Adipocyte (in vitro differentiated cells): Measurements from ENCODE around the gene KCTD5.
"Not testable (repeated sequence)": the region's sequence is repeated elsewhere in the genome, so short reads cannot be mapped to it uniquely, and the experiment has no call there.

Source experiments
- DNase-seq: peaks from one replicate; pipeline ENCODE4 v3.0.0-alpha.2; 2015; ENCODE audit warnings: low read depth
- H3K27me3 ChIP-seq: replicated peaks from 2 replicates; pipeline ENCODE4 v1.7.0; 2013; ENCODE audit warnings: mild to moderate bottlenecking, low read length, moderate library complexity; ENCODE audit not compliant: control insufficient read depth, insufficient read depth
- H3K36me3 ChIP-seq: 2 replicates; pipeline ENCODE4 v1.7.0; 2013; ENCODE audit warnings: low read length, mild to moderate bottlenecking, moderate library complexity; ENCODE audit not compliant: control insufficient read depth, insufficient read depth, severe bottlenecking
- H3K4me1 ChIP-seq: 2 replicates; pipeline ENCODE4 v1.7.0; 2013; ENCODE audit warnings: mild to moderate bottlenecking, low read length, moderate library complexity; ENCODE audit not compliant: control insufficient read depth, insufficient read depth
- H3K4me3 ChIP-seq: 2 replicates; pipeline ENCODE4 v1.7.0; 2013; ENCODE audit warnings: mild to moderate bottlenecking, low read length, moderate library complexity
- H3K9ac ChIP-seq: 2 replicates; pipeline ENCODE4 v1.7.0; 2013; ENCODE audit warnings: mild to moderate bottlenecking, low read length, moderate library complexity
- H3K9me3 ChIP-seq: 2 replicates; pipeline ENCODE4 v1.7.0; 2013; ENCODE audit warnings: mild to moderate bottlenecking, low read length, moderate library complexity; ENCODE audit not compliant: control insufficient read depth

KCTD5 gene, protein sequence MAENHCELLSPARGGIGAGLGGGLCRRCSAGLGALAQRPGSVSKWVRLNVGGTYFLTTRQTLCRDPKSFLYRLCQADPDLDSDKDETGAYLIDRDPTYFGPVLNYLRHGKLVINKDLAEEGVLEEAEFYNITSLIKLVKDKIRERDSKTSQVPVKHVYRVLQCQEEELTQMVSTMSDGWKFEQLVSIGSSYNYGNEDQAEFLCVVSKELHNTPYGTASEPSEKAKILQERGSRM

DNA sequence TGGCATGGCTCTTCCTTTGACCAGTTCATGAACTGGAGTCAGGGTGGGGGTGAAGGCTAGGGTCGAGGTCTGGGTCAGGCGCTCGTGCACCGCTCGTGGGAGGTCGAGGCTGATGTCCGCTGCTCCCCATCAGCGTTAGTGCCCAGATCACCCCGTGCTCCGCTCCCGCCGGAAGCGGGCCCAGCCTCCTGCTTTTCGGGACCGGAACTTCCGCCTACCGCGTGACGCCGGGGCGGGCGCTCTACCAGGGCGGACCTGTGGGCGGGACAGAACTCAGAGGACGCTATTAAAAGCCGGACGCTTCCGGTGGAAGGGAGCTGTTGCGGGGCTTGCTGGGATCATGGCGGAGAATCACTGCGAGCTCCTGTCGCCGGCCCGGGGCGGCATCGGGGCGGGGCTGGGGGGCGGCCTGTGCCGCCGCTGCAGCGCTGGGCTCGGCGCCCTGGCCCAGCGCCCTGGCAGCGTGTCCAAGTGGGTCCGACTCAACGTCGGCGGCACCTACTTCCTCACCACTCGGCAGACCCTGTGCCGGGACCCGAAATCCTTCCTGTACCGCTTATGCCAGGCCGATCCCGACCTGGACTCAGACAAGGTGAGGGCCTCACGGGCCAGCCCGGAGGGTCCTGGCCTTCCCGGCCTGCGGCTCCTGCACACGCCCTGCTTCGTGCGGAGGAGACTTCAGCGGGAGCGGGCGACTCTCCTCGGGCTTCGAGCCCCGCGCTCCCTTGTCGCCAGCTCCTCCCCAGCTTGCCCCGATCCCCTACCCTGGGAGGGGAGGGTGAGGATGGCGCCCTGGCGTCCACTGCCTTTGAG is at the start of gene KCTD5:
KCTD5 (plus strand) TSS at position 315 of the 813 bp plus-strand sequence; CDS start at position 341, 26 bp downstream.
- no peaks in the 10 kb centered on the region for H3K36me3 ChIP-seq
- H3K9me3 ChIP-seq, result no peaks in the 10 kb centered on the region
- no peaks in the 10 kb centered on the region for H3K27me3 ChIP-seq
- H3K9ac ChIP-seq, result peak within 1 kb of the TSS; percentile 98
- H3K4me1 ChIP-seq, result peaks cover 8% of the 10 kb centered on the region
- peak; percentile 99 for DNase-seq
- peak within 1 kb of the TSS; percentile 96 for H3K4me3 ChIP-seq

DNA sequence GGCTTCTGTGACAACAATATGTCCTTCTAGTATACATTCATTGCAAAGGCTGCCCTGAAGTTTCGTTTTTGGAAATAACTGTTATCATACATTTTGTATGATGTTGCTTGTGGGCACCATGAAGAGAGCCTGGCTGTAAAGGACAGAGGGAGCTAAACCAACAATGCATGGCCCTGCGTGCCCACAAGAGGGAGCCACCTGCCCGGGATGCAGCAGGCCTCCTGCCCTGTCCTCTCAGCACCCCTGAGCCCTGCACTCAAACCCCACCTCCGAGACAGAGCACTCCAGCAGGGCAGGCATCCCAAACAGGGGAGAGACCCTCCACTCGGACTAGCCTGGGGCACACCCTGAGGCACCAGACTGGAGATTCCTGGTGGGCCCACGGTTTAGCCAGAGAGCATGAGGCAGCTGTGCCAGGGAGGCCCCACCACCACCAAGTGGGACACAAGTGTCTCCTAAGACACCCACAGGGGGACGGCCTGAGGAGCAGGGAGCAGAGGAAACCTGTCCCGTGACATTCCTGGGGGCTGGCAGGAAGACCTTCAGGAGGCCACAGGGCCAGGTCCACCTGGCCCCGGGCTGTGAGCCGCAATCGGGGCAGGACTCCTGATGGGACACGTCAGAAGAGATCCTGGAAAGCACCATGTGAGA is 43.1 kb upstream of the KCTD5 start:
- not testable (repeated sequence) for H3K9me3 ChIP-seq, H3K4me3 ChIP-seq, DNase-seq, H3K27me3 ChIP-seq, H3K9ac ChIP-seq, H3K36me3 ChIP-seq, H3K4me1 ChIP-seq

DNA sequence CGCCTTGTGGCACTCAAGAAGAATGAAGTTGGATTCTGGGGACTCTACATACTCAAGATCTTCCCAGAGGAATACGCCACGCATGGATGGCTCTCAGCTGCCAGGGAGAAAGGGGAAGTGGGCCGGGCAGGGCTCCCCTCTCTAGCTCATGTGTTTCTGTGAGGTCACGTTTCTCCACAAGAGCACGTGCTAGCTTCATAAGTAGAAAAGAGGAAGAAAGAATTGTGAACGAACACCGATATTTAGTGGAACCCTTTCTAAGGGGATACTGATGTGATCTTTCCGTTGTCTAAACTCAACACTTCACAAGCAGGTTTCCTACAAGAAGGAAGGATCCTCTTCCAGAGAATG is 42.6 kb upstream of the KCTD5 start:
- H3K4me3 ChIP-seq, H3K9me3 ChIP-seq, DNase-seq, H3K9ac ChIP-seq, H3K36me3 ChIP-seq, H3K4me1 ChIP-seq, H3K27me3 ChIP-seq: not testable (repeated sequence)

DNA sequence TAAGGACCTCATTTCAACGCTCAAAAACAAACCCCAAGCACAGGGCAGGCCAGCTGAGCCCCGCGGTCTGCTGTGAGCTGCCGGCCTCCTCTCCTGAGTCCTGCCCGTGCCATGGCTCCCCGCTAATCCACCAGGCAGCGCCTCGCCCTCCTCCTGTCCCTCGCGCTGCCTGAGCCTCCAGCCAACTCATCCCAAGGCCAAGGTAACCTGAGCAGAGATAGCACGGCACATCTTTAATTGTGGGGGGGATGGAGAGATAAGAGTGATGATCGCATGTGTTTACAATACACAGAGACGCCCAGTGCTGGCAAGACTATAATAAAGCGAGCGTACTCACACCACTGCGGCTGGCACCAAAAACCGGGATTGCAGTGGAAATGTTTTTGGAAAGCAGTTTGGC is 39.8 kb upstream of the KCTD5 start:
- not testable (repeated sequence) for H3K9me3 ChIP-seq, H3K27me3 ChIP-seq, DNase-seq, H3K4me3 ChIP-seq, H3K9ac ChIP-seq, H3K36me3 ChIP-seq, H3K4me1 ChIP-seq

DNA sequence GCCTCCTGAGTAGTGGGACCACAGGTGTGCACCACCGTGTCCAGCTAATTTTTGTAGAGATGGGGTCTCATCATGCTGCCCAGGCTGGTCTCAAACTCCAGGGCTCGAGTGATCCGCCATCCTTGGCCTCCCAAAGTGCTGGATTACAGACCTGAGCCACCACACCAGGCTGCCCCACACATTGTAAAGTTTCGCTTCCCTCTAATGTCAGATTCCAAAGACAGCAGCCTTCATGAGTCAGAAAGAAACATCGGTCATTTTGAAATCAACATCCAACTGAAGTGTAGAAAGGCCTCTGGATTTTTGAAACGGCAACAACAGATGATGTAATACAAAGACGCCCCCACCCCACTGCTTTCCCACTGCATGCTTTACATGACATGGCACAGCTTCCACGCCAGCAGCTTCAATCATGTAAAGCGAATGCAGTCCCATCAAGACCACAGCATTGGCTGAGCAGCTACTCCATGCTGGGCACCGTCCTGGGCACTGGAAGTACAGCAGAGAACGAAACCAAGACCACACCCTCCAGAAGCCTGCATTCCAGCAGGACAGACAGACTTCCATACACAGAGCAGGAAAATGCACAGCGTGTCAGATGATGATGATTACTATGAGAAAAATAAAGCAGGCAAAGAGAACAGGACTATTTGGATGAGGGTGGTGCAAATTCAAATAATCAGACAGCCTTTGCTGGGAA is 37.4 kb upstream of the KCTD5 start:
- not testable (repeated sequence) for H3K4me3 ChIP-seq, H3K4me1 ChIP-seq, DNase-seq, H3K27me3 ChIP-seq, H3K36me3 ChIP-seq, H3K9me3 ChIP-seq, H3K9ac ChIP-seq

DNA sequence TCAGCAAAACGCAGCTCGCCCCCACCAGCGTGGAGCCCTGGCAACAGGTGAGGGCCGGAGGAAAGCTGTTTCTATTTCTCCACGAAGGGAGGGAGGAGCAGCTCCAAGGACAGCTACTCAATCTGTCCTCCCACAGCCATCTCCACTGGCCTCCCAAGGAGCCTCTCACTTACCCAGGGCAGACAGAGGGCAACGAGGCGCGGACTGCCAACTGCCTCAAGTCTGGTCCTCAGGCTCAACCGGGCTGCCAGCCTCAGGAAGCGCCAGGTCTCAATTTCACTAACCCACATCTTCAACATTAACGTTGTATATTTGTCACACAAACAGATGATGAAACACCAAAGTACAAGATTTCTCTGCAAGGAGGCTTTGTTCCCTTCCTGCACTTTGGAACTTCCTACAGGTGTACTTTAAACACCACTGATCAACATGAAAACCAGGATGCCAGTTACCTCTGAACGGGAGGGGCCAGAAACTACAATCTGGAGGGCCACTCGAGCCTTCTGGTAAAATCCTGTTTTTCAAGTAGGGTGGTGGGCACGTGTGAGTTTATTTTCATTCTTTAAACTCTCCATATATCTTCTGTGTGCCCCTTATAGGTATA is 31.0 kb upstream of the KCTD5 start:
- not testable (repeated sequence) for H3K4me3 ChIP-seq, H3K36me3 ChIP-seq, H3K27me3 ChIP-seq, H3K9ac ChIP-seq, H3K9me3 ChIP-seq, H3K4me1 ChIP-seq, DNase-seq

DNA sequence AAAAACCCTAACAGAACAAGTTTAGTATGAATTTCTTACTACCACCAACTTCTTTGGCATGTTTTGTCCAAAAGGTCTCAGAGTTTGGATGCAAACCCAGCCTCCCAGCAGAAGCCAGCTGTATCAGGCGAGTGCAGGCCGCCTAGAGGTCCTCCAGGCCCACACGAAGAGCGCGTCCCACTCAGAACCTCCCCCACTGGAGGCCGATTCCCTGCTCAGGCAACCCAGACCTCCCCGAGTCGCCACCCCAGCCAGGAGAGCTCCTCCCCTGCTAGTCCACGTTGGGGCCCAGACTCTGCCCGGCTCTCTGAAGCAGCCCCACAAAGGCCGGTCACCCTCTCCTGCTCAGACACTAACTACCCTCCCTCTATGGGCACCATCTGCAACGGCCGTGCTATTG is 28.4 kb upstream of the KCTD5 start:
- not testable (repeated sequence) for H3K36me3 ChIP-seq, H3K4me1 ChIP-seq, H3K4me3 ChIP-seq, DNase-seq, H3K9ac ChIP-seq, H3K27me3 ChIP-seq, H3K9me3 ChIP-seq

DNA sequence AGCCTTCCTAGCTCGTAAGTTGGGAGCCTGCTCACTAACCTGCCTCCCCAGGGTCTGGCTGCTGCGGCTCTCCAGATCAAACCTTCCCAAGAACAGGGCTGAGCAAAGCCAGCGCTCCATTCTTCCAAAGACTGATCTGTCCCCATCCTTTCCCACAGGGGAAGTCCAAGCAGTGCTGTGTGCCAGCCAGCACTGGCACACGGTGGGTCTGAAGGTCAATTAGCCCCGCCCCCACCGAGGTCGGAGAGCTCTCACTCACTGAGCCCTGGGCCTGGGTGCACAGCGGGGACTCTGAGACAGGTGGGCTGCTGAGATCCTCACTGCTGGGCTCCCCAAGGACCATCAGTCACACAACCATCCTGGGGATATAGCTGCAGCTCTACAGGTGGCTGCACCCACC is 27.4 kb upstream of the KCTD5 start:
- H3K27me3 ChIP-seq, H3K4me3 ChIP-seq, H3K9ac ChIP-seq, H3K4me1 ChIP-seq, DNase-seq, H3K36me3 ChIP-seq, H3K9me3 ChIP-seq: not testable (repeated sequence)

DNA sequence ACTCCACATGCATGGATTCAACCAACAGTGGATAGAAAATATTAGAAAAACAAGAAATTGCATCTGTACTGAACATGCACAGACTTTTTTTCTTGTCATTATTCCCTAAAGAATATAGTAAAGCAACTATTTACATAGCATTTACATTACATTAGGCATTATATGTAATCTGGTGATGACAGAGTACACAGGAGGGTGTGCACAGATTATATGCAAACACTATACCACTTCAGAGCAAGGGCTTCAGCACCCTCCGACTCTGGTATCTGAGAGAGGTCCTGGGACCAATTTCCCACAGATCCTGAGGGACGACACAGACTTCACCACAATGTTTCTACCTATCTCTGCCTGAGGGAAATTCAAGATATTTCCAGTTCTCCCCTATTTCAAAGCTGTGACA is 25.3 kb upstream of the KCTD5 start:
- no peak for DNase-seq
- no peaks in the 10 kb centered on the region for H3K36me3 ChIP-seq
- H3K27me3 ChIP-seq, result no peaks in the 10 kb centered on the region
- no peaks in the 10 kb centered on the region for H3K9me3 ChIP-seq
- H3K4me3 ChIP-seq, result no peak overlapping the region
- H3K9ac ChIP-seq, result no peak overlapping the region
- H3K4me1 ChIP-seq, result no peaks in the 10 kb centered on the region

DNA sequence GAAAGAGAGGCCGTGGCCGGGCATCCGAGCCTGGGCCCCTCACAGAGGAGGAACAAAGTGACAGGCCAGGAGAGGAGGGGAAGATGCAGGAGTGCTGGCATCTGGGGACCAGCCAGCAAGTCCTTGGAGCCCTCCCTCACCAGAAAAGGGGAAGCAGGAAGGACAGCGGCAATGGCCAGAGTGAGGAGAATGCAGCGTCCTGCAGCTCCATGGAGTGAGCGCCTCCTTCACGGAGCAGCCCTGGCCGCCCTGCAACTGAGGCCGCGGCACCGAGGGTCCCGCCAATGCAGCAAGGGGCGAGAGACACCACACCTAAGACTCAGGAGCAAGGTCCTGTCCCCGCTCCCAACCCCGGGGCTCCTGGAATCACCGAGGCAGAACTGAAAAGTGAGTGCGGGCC is 24.5 kb upstream of the KCTD5 start:
- H3K36me3 ChIP-seq, H3K9ac ChIP-seq, H3K4me1 ChIP-seq, H3K9me3 ChIP-seq, DNase-seq, H3K4me3 ChIP-seq, H3K27me3 ChIP-seq: not testable (repeated sequence)

DNA sequence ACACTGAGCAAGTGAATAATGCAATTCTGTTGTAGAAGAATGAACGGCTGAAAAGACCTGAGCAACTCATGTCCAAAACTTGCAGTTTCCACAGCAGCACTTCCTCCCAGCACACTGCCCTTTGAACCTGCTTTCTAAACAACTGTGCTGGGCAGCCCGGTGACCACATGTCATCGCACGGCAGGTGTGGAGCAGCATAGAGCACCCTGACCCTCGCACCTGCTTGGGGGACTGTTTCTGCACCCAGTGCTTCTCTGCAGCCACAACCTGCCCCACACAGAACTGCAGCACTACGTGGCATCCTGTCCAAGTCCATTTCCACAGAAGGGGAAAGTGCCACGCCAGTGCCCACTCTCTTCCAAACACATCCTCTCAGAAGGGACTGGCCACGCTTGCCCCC is 22.8 kb upstream of the KCTD5 start:
- H3K9ac ChIP-seq, H3K27me3 ChIP-seq, H3K4me3 ChIP-seq, H3K9me3 ChIP-seq, DNase-seq, H3K36me3 ChIP-seq: not testable (repeated sequence)
- H3K4me1 ChIP-seq, result peaks cover 12% of the 10 kb centered on the region
